HEK293T (cell line): Measurements from ENCODE around the gene RNF212.
"Not testable (repeated sequence)": the region's sequence is repeated elsewhere in the genome, so short reads cannot be mapped to it uniquely, and the experiment has no call there.

Experiments
- CTCF ChIA-PET: fragments of 350-600 bp; formaldehyde crosslinking; extraction: SDS; loops from one replicate; lab custom pipeline; 2021; ENCODE audit warnings: antibody characterized with exemption, inconsistent platforms; lab: Yijun Ruan, JAX
- POLR2A ChIA-PET: fragments of 350-600 bp; formaldehyde crosslinking; extraction: SDS; loops from one replicate; lab custom pipeline; 2020; ENCODE audit warnings: antibody characterized with exemption, inconsistent platforms; lab: Yijun Ruan, JAX
- DNase-seq: peaks from one replicate; pipeline ENCODE4 v3.0.0; 2012; ENCODE audit warnings: mixed read lengths; ENCODE audit errors: extremely low spot score
- ARNT ChIP-seq: fragments of 450-650 bp; IDR thresholded peaks from 2 replicates; pipeline ENCODE4 v1.6.1; 2017; ENCODE audit warnings: mild to moderate bottlenecking
- BHLHE40 ChIP-seq: fragments of 450-650 bp; IDR thresholded peaks from 2 replicates; pipeline ENCODE4 v1.6.1; 2016; ENCODE audit warnings: mild to moderate bottlenecking, moderate library complexity, borderline replicate concordance
- CTBP1 ChIP-seq: fragments of 450-650 bp; IDR thresholded peaks from 2 replicates; pipeline ENCODE4 v1.6.1; 2016; ENCODE audit warnings: borderline replicate concordance
- ELF4 ChIP-seq: fragments of 450-650 bp; IDR thresholded peaks from 2 replicates; pipeline ENCODE4 v1.6.1; 2017; ENCODE audit warnings: antibody characterized with exemption
- FOXA1 ChIP-seq: fragments of 450-650 bp; IDR thresholded peaks from 2 replicates; pipeline ENCODE4 v1.6.1; 2016; ENCODE audit warnings: mild to moderate bottlenecking
- FOXK2 ChIP-seq: fragments of 450-650 bp; IDR thresholded peaks from 2 replicates; pipeline ENCODE4 v1.6.1; 2016; ENCODE audit warnings: mild to moderate bottlenecking
- FOXM1 ChIP-seq: fragments of 450-650 bp; IDR thresholded peaks from 2 replicates; pipeline ENCODE4 v1.6.1; 2017; ENCODE audit warnings: mild to moderate bottlenecking, borderline replicate concordance
- HDGF ChIP-seq: fragments of 450-650 bp; IDR thresholded peaks from 2 replicates; pipeline ENCODE4 v1.6.1; 2017; ENCODE audit warnings: antibody characterized with exemption, borderline replicate concordance
- L3MBTL2 ChIP-seq: fragments of 450-650 bp; conservative IDR thresholded peaks from 2 replicates; pipeline ENCODE4 v1.6.1; 2016; ENCODE audit warnings: mild to moderate bottlenecking
- LEF1 ChIP-seq: fragments of 450-650 bp; IDR thresholded peaks from 2 replicates; pipeline ENCODE4 v1.6.1; 2017; ENCODE audit warnings: mild to moderate bottlenecking, borderline replicate concordance
- NFRKB ChIP-seq: fragments of 450-650 bp; IDR thresholded peaks from 2 replicates; pipeline ENCODE4 v1.6.1; 2016; ENCODE audit warnings: mild to moderate bottlenecking, moderate library complexity
- SP1 ChIP-seq: fragments of 450-650 bp; IDR thresholded peaks from 2 replicates; pipeline ENCODE4 v1.6.1; 2017
- SUZ12 ChIP-seq: fragments of 450-650 bp; IDR thresholded peaks from 2 replicates; pipeline ENCODE4 v1.6.1; 2016; ENCODE audit warnings: mild to moderate bottlenecking
- TARDBP ChIP-seq: fragments of 450-650 bp; IDR thresholded peaks from 2 replicates; pipeline ENCODE4 v1.6.1; 2016
- ZNF384 ChIP-seq: fragments of 450-650 bp; IDR thresholded peaks from 2 replicates; pipeline ENCODE4 v1.6.1; 2016
- TF ChIP-seq, protein P1 (sequence below): fragments of 450-650 bp; IDR thresholded peaks from 2 replicates; pipeline ENCODE4 v1.6.1; 2016

Gene RNF212

DNA sequence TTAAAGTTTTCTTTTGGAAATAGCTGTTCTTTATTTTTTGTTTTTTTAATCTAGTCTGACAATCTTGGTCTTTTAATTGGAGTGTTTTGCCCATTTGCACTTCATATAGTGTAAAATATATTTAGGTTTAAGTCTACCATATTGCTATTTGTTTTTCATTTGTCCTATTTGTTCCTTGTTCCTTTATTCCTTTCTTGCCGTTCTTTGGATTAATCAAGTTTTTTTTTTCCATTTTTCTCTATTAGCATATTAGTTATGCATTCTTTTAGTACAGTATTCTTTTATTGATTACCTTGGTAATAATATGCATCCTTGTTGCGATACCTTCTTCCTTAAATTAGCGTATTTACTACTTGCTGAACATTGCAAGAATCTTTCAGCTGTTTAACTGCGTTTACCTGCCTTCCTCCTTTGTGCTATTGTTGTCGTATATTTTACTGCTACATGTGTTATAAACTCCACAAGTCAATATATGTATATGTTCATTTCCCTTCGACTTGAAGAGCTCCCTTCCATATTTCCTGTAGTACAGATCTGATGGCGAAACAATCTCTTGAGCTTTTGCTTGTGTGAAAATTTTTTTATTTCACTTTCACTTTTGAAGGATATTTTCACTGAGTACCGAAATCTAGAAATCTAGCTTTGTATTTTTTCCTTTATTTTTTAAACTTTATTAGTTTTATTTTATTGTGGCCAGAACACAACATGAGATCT is 23.9 kb upstream of the RNF212 start:
- CTCF ChIA-PET: interaction anchor here (0.6 kb wide), 1 partner anchor 214 kb away, joined by 3 read pairs; no protein-coding TSS in a partner anchor
- POLR2A ChIA-PET: no interaction called here
- no peak for TF ChIP-seq TARDBP
- no peak for TF ChIP-seq NFRKB
- no peak for TF ChIP-seq LEF1
- no peak for TF ChIP-seq ELF4
- TF ChIP-seq FOXA1: no peak
- TF ChIP-seq L3MBTL2: no peak
- no peak for TF ChIP-seq SP1
- TF ChIP-seq SUZ12: no peak
- TF ChIP-seq BHLHE40: no peak
- TF ChIP-seq CTBP1: no peak
- no peak for TF ChIP-seq ARNT
- no peak for TF ChIP-seq ZNF384
- TF ChIP-seq FOXM1: no peak
- TF ChIP-seq HDGF: no peak
- no peak for TF ChIP-seq FOXK2
- TF ChIP-seq, protein P1, sequence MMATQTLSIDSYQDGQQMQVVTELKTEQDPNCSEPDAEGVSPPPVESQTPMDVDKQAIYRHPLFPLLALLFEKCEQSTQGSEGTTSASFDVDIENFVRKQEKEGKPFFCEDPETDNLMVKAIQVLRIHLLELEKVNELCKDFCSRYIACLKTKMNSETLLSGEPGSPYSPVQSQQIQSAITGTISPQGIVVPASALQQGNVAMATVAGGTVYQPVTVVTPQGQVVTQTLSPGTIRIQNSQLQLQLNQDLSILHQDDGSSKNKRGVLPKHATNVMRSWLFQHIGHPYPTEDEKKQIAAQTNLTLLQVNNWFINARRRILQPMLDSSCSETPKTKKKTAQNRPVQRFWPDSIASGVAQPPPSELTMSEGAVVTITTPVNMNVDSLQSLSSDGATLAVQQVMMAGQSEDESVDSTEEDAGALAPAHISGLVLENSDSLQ: no peak
- DNase-seq: no peak

DNA sequence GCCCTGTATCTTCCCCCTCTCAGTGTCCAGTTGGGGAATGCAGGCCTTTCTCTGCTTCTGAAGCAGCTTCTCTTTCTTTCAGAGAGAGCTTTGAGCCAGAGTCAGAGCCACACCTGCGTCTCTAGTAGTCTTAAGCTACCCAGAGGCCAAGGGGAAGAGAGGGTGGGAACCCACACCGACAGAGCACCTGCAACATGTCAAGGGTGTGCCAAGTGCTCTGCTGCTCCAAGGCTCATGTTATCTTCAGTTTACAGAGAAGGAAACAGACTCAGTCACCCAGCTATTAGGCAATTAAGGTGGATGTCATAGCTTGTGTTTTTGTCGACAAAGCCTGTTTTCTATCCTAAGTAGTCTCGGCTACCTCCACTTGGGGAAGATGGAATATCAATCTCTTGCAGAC is 22.7 kb upstream of the RNF212 start:
- TF ChIP-seq TARDBP (no peak), LEF1 (no peak), BHLHE40 (no peak), ZNF384 (no peak), ELF4 (no peak), FOXM1 (no peak), FOXK2 (no peak), SP1 (no peak), ARNT (no peak)
- TF ChIP-seq, protein P1: no peak
- no peak for DNase-seq
- CTCF ChIA-PET: no interaction called here
- POLR2A ChIA-PET: no interaction called here

DNA sequence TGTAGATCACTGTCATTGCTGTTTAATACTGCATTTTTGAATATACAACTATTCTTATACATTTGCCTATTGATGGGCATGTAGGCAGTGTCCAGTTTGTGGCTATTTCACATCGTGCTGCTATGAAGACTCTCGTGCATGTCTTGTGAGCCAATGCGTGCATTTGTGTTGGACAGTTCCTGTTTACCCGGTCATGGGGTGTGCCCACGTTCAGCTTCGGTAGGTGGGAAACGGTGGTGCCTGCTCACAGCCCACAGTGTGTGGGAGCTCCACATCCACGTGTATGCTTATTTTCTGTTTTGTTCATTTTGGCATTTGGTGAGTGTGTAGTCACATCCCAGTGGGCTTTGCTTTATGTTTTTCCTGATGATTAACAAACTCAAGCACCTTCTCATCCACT is 19.7 kb upstream of the RNF212 start:
- CTCF ChIA-PET: interaction anchor here (0.7 kb wide), 1 partner anchor 217 kb away, joined by 3 read pairs; no protein-coding TSS in a partner anchor

DNA sequence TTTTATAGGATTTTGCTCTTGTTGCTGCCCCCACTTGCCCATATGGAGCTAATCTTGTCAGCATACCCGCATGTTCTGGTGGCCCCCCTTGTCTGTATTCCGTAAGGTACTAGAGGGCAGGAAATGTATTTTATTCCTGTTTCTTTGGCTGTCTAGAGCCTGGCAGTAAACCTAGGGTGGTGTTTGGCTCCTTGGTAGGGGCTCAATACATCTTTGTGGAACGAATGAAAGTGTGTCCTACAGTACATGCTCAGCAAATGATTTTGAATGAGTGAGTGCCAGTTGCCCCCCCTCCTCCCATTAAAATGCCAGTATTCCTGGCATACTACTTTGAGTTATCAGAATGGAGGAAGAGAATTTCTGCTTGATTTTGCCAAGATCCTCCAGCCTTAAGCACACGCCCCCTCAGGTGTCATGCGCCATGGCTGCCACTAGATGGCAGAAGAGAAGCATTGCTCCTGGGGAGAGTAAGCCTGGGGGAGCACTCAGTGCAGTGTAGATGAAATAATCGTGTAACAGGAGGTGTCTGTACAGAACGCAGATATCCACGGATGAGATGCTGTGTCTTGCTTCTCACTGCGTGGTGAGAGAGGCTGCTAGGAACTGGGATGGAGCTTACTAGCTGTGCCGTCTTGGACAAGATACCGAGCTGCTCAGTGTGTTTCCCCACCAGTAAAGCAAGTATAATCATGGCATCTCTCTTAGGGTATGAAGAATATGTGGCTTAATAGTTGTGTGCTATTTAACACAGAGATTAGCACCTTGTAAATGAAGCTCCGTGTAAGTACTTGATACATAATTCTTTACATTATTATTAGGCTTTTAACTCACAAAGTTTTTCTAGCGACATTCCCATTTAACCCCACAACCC is 17.2 kb upstream of the RNF212 start:
- DNase-seq: peak; percentile 83
- POLR2A ChIA-PET: interaction anchor here (0.6 kb wide), 1 partner anchor 37 kb away, joined by 3 read pairs; no protein-coding TSS in a partner anchor
- CTCF ChIA-PET: interaction anchor here (0.6 to 2.0 kb wide), 10 partner anchors 9 to 385 kb away, joined by 3 to 9 read pairs (median 3); partner anchors contain the start of genes GAK, TMEM175 and UVSSA
- no peak for TF ChIP-seq CTBP1
- TF ChIP-seq, protein P1: no peak
- TF ChIP-seq FOXM1: peak; percentile 73; the same call in 1 of the 2 replicates
- no peak for TF ChIP-seq SP1

More for the DNA sequence above, 19.7 kb upstream of the RNF212 start:
- POLR2A ChIA-PET: no interaction called here
- no peak for DNase-seq
- TF ChIP-seq FOXA1 (no peak), BHLHE40 (no peak), ELF4 (no peak), LEF1 (no peak), NFRKB (no peak)
- TF ChIP-seq, protein P1: no peak

DNA sequence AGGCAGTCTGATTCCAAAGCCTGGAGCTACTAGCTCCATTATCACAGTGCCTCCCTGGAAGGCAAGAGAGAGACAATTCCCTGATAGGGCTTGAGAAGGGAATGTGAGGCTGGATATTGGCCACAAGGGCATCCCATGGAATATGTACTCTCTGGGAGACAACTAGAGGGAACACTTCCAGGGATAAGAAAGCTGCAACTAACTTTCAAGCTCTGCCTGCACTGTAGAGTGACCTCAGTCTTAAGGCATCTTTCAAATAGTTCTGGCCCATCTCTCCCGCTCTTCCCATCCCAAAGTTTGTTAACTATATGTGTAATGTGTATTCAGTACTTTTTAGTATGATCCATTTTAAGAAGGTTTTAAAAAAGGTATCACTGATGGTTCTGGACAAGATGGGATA is 13.1 kb upstream of the RNF212 start:
- no peak for DNase-seq
- CTCF ChIA-PET: no interaction called here
- POLR2A ChIA-PET: no interaction called here
- TF ChIP-seq L3MBTL2: no peak
- no peak for TF ChIP-seq ELF4
- TF ChIP-seq HDGF: no peak
- TF ChIP-seq FOXM1: no peak
- TF ChIP-seq BHLHE40: no peak
- TF ChIP-seq SP1: no peak
- TF ChIP-seq FOXK2: no peak
- TF ChIP-seq ZNF384: no peak
- TF ChIP-seq LEF1: no peak
- TF ChIP-seq, protein P1: no peak
- TF ChIP-seq FOXA1: no peak
- no peak for TF ChIP-seq ARNT
- no peak for TF ChIP-seq TARDBP
- TF ChIP-seq CTBP1: no peak

DNA sequence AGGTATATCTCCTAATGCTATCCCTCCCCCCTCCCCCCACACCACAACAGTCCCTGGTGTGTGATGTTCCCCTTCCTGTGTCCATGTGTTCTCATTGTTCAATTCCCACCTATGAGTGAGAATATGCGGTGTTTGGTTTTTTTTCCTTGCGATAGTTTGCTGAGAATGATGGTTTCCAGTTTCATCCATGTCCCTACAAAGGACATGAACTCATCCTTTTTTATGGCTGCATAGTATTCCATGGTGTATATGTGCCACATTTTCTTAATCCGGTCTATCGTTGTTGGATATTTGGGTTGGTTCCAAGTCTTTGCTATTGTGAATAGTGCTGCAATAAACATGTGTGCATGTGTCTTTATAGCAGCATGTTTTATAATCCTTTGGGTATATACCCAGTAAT is 12.1 kb upstream of the RNF212 start:
- POLR2A ChIA-PET, CTCF ChIA-PET, DNase-seq: not testable (repeated sequence)
